Stimulated activated naive CD4-positive, alpha-beta T cell treated with Interleukin-2 at 50 U/mL for 16 hours (primary cell): Measurements from ENCODE around the gene ZFPL1.
A peak's percentile ranks its signal among the peaks of the same experiment; 100 is the strongest.

Source experiments
- DNase-seq: peaks from one replicate; lab custom pipeline; 2025; lab: John Stamatoyannopoulos, UW

Gene ZFPL1

DNA sequence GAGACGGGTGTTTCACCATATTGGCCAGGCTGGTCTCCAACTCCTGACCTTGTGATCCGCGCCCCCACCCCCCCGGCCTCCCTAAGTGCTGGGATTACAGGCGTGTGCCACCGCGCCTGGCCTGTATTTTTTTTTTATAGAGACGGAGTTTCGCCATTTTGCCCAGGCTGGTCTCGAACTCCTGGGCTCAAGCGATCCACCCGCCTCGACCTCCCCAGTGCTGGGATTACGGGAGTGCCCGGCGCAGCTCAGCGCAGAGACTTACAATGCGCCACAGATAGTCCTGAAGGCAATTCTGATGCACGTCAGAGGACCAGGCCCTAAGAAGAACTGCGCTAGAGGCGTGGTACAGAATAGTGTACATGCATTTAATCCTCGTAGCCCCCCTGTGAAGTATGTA is 11.4 kb downstream of the ZFPL1 start:
- DNase-seq, result no peak

DNA sequence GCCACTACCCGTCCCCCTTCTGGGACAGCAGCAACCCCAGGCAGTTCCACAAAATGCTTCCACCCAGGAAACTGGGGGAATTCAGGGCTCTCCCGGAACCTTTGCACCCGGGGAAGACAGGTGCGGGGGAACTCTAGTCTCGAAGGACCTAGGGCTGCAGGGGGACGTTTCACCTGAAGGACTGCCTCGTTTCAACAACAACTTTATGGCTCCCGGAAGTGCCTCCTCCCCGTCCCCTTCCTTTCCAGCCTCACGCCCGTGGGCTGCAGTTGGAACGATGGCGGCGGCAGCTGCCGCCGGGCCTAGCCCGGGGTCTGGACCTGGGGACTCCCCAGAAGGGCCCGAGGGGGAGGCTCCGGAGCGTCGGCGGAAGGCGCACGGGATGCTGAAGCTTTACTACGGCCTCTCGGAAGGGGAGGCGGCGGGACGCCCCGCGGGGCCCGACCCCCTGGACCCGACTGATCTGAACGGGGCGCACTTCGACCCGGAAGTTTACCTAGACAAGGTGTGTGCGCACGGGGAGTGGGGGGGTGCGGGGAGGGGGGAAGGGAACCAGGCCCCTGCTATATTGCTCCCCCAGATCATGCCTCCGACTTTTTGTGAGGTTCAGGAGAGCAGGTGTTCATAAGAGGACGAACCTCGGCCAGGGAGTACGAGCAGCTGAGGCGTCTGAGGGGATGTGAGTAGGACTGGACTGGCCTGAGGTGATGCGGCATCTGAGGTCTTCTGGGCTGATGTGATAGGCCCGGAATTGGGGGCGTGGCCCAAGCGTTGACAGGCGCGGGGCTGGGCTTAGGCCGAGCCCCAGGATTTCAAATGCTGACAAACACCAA is 12.2 kb downstream of the ZFPL1 start, which contains the start of gene VPS51:
TSS of gene VPS51 (plus strand) at position 241 of the 833 bp plus-strand sequence. CDS start at position 278, 37 bp downstream.
- DNase-seq, result peak; percentile 82

DNA sequence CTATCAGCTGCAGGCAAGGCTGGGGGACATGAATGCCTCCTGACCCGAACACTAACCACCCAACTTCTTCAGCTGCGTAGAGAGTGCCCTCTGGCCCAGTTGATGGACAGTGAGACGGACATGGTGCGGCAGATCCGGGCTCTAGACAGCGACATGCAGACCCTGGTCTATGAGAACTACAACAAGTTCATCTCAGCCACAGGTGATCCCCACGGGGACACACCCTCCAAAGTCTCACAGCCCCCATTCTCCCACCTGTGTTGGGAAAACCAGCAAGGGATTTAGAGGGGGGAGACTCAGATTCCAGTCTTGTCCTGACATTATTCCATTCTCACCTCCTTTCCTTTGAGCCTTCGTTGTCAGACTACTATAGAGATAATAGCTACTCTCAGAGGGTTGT is 12.9 kb downstream of the ZFPL1 start:
- no peak for DNase-seq

DNA sequence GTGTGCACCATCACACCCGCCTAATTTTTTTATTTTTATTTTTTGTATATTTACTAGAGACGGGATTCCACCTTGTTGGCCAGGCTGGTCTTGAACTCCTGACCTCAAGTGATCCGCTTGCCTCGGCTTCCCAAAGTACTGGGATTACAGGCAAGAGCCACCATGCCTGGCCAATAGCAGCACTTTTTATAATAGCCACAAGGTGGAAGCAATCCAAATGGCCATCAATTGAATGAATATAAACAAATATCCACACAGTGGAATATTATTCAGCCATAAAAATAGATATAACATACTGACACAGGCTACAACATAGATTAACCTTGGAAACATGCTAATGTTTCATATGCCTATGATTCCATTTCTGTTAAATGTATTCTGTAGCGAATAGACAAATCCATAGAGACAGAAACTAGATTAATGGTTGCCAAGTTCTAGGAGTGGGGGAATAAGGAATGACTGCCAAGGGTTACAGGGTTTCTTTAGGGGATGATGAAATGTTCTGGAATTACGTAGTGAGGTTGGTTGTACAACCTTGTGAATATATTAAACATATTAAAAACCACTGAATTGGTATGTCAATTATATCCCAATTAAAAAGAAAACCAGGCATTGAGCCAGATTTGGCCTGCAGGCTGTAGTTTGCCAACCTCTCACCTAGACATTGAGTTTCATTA is 16.8 kb downstream of the ZFPL1 start:
- no peak for DNase-seq

DNA sequence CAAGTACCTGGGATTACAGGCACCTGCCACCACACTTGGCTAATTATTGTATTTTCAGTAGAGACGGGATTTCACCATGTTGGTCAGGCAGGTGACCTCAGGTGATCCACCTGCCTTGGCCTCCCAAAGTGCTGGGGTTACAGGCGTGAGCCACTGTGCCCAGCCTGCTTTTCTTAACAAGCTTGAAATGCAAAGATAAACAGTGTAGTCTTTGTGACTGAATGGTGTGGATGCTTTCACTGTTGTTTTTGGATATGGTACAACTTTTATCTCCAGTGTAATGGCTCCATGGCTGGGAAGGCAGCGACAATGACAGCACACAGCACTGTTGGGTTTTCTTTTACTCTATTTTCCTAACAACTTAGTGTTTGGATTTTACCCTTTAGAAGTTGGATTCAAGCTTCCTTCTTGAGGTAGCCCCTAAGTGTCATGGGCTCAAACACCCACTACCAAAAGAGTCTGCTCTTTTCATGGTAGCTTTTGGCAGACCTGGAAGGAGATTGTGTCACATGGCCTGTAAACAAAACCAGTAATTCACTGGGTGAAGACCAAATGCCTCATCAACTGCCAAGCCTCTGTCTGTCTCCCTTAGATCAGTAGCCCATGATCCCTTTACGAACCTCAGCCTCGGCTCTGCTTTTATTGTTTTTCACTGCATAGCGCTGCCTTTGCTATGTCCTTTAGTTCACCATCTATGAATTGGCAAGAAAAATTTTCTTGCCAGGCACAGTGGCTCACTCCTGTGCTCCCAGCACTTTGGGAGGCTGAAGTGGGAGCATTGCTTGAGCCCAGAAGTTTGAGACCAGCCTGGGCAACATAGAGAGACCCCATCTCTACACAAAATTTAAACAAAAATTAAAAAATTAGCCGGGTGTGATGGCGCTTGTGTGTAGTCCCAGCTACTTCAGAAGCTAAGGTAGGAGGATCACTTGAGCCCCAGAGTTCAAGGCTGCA is 18.4 kb downstream of the ZFPL1 start:
- no peak for DNase-seq

DNA sequence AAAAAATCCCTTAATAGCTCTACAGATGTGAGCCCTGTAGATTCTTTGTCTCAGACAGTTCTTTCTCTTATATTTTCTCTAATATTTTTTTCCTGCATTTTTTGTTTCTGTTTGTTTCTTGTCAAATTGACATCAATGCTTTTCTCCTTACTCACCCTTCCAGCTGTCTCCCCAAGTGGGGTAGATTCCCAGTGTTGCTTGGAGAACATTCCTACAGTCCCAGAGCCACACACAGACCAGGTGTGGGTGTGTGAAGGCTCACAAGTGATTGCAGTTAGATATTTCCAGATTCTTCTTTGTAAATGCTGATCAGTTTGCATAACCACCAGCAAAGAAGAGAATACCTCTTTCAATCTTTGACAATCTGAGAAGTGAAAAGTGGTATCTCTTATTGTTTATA is 19.5 kb downstream of the ZFPL1 start:
- DNase-seq, result no peak

DNA sequence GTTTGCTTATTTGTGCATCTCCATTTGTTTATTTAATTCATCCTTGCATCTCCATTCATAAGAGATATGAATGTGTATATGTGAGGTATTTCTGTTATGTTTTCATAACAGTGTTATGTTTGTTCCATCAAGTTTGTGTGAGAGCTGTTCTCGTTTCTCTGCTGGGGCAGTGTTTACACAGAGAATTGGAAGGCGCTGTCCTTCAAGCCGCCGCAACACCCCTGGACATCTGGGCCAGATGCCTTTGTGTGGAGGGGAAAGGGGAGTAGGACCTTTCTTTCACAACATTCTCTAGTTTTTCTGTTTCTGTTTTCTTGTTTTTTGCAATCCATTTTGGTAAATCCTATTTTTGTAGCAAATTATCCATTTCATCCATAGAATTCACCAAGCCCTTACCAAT is 20.6 kb downstream of the ZFPL1 start:
- no peak for DNase-seq

DNA sequence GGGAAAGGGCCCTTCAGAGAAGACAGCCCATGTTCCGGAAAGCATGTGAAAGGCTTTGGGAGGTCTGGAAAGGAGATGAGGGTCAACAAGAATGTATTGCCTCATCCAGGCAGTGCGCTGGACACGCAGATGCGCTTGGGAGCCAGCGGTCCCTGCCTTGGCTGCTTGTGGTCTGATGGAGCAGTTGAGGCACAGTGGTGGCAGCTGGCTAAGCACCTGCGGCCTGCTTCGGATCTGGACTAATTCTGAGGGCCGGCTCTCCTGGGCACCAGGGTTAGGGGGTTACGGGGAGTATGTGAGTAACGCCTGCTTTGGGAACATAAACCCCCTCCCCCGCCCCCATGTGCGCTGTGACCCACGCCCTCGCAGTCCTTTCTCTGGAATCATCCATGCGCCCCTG is 23.1 kb downstream of the ZFPL1 start:
- DNase-seq, result no peak

DNA sequence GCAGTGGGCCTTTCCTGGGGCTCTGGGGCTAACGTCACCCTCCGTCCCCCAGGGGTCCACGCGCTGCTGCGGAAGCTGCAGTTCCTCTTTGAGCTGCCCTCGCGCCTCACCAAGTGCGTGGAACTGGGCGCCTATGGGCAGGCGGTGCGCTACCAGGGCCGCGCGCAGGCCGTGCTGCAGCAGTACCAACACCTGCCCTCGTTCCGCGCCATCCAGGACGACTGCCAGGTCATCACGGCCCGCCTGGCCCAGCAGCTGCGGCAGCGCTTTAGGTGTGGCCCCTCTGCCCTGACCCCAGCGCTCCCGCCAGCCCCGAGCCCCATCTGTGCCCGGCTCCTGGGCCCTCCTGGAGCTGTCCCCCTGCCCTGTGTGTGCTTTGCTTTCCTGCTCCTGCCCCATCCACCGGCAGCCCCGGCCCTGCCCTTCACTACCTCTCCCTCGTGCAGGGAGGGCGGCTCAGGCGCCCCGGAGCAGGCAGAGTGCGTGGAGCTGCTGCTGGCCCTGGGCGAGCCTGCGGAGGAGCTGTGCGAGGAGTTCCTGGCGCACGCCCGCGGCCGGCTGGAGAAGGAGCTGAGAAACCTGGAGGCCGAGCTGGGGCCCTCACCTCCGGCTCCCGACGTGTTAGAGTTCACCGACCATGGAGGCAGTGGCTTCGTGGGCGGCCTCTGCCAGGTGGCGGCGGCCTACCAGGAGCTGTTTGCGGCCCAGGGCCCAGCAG is 23.9 kb downstream of the ZFPL1 start:
- no peak for DNase-seq

DNA sequence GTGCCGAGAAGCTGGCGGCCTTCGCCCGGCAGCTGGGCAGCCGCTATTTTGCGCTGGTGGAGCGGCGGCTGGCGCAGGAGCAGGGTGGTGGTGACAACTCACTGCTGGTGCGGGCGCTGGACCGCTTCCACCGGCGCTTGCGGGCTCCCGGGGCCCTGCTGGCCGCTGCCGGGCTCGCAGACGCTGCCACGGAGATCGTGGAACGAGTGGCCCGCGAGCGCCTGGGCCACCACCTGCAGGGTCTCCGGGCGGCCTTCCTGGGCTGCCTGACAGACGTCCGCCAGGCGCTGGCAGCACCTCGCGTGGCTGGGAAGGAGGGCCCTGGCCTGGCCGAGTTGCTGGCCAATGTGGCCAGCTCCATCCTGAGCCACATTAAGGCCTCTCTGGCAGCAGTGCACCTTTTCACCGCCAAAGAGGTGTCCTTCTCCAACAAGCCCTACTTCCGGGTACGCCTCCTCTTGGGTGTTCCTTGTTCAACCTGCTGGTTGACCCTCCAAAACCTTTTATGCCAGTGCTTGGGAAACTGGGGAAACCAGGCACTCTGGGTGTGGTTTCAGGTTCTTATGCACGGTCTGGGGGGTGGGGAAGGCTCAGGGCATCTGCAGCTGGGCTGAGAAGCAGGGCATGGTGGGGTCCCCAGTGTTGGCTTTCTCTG is 24.6 kb downstream of the ZFPL1 start:
- DNase-seq, result no peak

DNA sequence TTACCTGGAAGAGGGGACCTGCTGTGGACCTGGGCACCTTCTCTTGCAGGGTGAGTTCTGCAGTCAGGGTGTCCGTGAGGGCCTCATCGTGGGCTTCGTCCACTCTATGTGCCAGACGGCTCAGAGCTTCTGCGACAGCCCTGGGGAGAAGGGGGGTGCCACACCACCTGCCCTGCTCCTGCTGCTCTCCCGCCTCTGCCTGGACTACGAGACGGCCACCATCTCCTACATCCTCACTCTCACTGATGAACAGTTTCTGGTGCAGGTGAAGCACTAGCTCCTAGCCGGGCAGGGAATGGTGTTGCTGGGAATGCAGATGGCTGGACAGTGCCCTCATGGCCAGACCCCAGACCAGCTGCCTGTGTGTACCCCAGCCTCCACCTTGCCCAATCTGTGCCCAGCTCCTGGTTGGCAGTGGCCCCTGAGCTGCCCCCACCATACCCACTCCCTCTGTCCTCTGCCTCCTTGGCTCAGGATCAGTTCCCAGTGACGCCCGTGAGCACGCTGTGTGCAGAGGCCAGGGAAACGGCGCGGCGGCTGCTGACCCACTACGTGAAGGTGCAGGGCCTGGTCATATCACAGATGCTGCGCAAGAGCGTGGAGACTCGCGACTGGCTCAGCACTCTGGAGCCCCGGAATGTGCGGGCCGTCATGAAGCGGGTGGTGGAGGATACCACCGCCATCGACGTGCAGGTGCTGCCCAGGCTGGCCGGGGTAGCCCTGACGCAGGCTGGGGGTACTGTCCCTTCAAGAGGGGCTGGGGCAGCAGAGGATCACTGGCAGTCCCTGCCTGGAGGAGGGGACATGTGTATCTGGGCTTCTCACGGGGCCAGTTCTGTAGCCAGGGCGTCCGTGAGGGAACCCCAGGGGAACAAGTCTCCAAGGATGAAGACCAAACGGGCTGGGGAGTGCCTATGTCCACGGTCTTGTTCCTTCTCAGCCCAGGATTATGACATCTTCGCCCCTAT is 25.5 kb downstream of the ZFPL1 start:
- DNase-seq, result no peak

DNA sequence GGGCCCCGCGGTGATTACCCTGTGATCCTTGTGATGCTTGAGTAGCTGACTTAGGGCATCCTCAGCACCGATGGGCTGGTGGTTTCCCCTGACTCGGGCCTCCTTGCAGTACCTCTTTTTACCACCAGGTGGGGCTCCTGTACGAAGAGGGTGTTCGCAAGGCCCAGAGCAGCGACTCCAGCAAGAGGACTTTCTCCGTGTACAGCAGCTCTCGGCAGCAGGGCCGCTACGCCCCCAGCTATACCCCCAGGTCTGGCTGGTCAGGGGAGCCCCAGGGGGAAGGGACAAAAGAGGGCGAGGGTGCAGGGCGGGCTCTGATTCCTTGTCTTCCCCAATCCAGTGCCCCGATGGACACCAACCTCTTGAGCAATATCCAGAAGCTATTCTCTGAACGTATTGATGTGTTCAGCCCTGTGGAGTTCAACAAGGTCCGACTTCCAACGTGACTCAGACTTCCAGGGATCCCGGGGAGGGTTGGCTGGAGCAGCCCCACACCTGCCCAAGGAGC is 26.4 kb downstream of the ZFPL1 start:
- DNase-seq, result peak; percentile 90

DNA sequence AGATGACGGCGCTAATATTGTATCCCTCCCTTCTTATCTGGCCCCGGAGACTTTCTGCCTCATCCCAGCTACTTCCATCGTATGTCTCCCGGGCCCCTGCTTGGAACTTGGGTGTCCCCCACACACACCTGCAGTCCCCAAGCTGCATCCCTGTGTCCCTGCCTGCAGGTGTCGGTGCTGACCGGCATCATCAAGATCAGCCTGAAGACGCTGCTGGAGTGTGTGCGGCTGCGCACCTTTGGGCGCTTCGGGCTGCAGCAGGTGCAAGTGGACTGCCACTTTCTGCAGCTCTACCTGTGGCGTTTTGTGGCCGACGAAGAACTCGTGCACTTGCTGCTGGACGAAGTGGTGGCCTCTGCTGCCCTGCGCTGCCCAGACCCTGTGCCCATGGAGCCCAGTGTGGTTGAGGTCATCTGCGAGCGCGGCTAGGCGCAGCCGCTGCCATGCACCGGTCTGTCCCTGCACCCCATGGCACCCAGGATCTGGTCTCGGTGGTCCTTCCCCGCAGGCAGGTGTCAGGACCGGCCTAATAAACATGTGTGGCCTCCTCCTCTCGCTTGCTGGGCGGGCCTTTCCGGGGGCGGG is 27.2 kb downstream of the ZFPL1 start:
- no peak for DNase-seq

DNA sequence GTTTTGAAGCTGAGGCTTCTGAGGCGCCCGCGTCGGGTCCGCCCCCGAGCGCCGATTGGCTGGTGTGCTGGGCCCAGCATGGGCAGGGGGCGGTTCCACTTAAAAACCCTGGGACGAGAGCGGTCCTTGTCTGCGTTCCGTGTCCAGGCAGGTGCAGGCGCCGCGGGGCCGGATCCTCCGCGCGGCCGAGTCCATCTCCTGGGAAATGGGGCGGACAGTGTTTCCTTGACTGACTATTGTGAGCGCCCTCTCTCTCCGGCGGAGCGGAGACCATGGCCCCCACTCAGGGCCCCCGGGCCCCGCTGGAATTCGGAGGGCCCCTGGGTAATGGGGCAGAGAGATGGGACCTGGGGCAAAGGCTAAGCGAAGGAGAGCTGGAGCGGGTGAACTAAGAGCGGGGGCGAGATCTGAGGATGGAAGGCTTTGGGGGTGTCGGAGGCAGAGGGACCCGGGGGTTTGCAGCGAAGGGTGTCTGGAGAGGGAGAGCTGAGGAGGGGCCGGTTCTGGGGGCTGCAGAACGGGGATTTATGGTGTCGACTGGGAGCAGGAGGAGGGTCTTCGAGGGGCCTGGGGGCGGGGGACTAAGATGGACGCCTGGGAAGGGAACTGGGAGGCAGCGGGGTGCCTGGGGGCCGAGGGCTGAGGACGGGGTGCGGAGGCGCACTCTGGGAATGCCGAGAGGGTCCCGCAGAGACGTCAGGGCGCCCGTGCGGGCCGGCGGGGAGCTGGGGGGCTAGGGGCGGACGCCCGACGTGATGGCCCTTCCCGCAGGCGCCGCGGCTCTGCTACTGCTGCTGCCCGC is 27.9 kb downstream of the ZFPL1 start, which contains the start of gene TM7SF2:
TSS of gene TM7SF2 (plus strand) at position 129 of the 802 bp plus-strand sequence. CDS start at position 273, 144 bp downstream.
- peak; percentile 94 for DNase-seq

DNA sequence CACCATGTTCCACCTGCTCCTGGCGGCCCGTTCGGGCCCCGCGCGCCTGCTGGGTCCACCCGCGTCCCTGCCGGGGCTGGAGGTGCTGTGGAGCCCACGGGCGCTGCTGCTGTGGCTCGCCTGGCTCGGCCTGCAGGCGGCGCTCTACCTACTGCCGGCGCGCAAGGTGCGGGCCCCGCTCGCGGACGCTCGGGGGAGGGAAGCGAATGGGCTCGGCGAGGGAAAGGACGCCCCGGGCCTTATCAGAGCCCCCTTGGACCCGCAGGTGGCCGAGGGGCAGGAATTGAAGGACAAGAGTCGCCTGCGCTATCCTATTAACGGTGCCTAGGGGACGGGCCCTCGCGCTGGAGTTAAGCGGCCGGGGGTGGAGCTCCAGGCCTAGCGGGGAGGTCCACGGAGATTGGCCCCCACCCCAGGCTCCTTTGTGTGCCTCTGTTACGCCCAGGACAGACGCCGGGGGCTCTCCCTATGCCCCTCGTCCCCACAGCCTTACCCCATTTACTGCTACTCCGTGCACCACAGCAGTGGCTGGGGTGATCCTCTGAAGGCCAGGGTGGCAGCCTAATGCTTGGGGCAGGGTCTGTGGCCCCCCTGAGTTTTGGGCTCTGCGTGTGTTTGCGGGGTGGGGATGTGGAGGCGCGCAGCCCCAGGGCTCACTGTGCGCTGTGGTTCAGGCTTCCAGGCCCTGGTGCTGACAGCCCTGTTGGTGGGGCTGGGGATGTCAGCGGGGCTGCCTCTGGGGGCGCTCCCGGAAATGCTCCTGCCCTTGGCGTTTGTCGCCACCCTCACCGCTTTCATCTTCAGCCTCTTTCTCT is 28.7 kb downstream of the ZFPL1 start:
- DNase-seq, result peak; percentile 59

DNA sequence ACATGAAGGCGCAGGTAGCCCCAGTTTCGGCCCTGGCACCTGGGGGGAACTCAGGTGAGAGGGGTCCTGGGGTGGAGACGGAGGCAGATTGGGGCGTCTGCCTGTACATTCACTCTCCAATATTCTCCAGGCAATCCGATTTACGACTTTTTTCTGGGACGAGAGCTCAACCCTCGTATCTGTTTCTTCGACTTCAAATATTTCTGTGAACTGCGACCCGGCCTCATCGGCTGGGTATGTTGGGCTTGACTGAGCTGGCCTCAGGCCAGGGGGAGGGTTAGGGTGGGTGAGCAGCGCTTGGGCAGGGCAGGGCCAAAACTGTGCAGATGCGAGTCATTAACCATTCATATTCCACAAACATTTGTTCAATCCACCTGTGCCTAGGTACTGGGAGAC is 29.3 kb downstream of the ZFPL1 start:
- no peak for DNase-seq

DNA sequence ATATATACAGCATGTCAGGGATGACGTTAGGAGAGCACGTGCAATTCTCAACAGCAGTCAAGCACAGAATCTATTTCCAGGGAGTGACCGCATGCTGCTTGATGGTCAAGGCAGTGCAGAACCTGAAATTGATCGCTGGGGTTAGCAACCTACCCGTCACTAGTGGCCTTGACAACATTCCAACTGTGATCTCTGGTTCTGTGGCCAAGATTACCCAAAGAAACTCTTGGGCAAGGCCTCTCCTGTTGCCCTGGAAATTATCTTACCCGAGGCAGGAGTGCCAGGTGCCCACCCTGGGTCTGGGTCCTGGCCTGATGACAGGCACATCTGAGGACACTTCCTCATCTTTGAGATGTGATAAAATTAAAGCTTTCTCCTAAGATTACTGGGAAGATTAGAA is 29.8 kb downstream of the ZFPL1 start:
- no peak for DNase-seq
